A673 (cell line): ENCODE data around the gene CACNA2D2.

ENCODE experiments used
- EZH2 ChIP-seq: fragments of 200-600 bp; sonication (generic); IDR thresholded peaks from 2 replicates; pipeline ENCODE4 v1.6.1; 2017; ENCODE audit warnings: borderline replicate concordance, low read depth, mild to moderate bottlenecking, mixed read lengths, antibody characterized with exemption, low read length; ENCODE audit not compliant: poor library complexity, severe bottlenecking
- TF ChIP-seq, protein P1 (sequence below): fragments of 300-800, 200-600 bp; sonication (generic); conservative IDR thresholded peaks from 2 replicates; pipeline ENCODE4 v1.5.1; 2017; ENCODE audit warnings: low read depth, mild to moderate bottlenecking, antibody characterized with exemption, low read length, moderate library complexity, mixed read lengths

DNA sequence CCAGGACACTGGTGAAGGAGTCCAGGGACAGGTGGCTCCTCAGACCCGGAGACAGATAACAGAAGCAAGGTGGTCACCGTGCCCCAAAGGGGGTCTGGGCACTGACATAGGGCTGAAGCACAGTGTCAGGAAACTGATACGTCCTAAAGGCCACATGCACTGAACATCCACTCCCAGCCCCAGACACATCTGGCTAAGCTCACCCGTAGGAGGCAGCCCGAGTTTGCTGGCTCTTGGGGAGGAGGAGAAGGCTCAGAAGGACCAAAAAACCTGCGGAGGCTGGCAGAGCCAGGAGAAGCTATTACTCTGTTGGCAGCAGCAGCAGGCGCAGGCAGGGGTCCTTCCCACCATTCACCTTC, 1.2 kb downstream of the CACNA2D2 start:
- TF ChIP-seq, protein P1, sequence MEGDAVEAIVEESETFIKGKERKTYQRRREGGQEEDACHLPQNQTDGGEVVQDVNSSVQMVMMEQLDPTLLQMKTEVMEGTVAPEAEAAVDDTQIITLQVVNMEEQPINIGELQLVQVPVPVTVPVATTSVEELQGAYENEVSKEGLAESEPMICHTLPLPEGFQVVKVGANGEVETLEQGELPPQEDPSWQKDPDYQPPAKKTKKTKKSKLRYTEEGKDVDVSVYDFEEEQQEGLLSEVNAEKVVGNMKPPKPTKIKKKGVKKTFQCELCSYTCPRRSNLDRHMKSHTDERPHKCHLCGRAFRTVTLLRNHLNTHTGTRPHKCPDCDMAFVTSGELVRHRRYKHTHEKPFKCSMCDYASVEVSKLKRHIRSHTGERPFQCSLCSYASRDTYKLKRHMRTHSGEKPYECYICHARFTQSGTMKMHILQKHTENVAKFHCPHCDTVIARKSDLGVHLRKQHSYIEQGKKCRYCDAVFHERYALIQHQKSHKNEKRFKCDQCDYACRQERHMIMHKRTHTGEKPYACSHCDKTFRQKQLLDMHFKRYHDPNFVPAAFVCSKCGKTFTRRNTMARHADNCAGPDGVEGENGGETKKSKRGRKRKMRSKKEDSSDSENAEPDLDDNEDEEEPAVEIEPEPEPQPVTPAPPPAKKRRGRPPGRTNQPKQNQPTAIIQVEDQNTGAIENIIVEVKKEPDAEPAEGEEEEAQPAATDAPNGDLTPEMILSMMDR, result no peak
- no peak for TF ChIP-seq EZH2
